T1000 (cell line): ENCODE results near the gene PRRT2.
"Not testable (repeated sequence)": the region's sequence is repeated elsewhere in the genome, so short reads cannot be mapped to it uniquely, and the experiment has no call there.

ENCODE experiments used
- DNase-seq: peaks from one replicate; lab custom pipeline; 2025; ENCODE audit warnings: mixed read lengths; lab: John Stamatoyannopoulos, UW

Gene PRRT2

DNA sequence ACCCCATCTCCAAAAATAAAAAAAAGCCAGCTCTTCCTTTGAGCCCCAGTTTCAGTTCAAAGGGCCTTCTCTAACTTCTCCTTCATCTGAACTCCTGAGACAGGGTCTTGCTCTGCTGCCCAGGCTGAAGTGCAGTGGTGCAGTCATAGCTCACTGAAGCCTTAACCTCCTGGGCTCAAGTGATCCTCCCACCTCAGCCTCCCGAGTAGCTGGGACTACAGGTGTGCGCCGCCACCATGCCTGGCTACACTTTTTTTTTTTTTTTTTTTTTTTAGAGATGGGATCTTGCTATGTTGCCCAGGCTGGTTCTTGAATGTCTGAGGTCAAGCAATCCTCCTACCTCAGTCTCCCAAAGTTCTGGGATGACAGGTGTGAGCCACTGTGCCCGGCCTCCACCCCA is 21.2 kb downstream of the PRRT2 start:
- not testable (repeated sequence) for DNase-seq

DNA sequence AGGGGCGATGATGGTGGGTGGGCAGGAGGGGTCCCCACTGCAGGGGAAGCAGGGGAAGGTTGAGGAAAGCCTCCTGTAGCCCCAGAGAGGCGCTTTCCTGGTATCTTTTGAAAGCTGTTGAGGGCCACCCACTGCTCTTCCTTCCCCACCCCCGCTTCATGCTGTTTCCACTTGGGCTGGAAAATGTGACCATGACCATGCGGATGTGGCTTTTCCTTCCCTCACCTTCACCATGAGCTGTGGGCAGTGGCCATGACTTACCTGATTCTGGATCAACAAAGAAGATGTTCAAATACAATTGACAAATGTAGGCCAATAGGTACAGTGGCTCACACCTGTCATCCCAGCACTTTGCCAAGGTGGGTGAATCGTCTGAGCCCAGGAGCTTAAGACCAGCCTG is 22.1 kb downstream of the PRRT2 start:
- no peak for DNase-seq

DNA sequence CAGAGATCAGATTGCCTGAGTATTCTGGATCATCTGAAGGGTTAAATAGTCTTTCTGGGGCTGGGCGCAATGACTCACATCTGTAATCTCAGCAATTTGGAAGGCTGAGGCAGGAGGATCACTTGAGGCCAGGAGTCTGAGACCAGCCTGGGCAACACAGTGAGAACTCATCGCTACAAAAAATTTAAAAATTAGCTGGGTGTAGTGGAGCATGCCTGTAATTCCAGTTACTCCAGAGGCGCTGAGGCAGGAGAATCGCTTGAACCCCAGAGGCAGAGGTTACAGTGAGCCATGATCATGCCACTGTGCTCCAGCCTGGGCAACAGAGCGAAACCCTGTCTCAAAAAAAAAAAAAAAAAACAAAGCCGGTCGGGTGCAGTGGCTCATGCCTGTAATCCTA is 23.9 kb downstream of the PRRT2 start:
- DNase-seq, result no peak

DNA sequence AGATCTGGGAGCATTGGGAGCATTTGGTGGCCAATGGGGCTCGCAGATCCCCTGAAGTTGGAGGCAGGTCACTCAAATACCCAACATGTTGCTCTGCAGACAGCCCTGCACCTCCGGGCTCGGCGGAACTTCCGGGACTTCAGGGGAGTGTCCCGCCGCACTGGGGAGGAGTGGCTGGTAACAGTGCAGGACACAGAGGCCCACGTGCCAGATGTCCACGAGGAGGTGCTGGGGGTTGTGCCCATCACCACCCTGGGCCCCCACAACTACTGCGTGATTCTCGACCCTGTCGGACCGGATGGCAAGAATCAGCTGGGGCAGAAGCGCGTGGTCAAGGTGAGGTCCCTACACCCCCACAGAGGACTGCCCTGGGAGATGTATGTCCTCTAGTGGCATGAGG is 24.6 kb downstream of the PRRT2 start:
- no peak for DNase-seq

DNA sequence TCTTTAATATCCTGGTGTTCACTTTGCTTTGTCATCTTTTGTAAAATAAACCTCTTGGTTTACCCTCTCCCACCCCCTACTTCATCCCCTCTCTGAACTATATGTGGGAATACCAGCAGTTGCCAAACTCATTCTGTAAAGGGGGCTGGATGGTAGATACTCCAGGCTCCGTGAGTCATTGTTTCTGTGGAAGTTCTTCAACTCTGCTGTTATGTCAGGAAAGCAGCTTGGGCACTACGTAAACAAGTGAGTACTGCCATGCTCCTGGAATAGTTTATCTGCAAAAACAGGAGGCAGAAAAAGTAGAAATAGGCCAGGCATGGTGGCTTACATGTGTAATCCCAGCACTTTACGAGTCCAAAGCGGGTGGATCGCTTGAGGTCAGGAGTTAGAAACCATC is 25.8 kb downstream of the PRRT2 start:
- no peak for DNase-seq

DNA sequence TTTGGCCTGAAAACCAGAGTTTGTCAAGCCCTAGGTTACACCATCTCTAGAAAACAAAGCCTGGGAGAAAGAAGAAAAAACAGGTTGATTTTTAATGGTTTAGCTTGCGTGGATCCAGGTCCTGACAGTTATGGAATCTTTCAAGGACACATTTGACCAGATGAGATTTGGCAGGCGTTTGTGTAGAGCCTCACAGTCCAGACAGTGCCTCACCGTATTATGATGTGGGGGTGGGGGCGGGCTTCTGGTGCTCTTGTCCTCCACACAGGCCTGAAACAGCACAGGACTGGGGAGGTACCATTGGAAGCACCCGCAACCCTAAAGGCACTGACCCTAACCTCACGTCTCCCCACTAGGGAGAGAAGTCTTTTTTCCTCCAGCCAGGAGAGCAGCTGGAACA is 27.8 kb downstream of the PRRT2 start:
- no peak for DNase-seq

DNA sequence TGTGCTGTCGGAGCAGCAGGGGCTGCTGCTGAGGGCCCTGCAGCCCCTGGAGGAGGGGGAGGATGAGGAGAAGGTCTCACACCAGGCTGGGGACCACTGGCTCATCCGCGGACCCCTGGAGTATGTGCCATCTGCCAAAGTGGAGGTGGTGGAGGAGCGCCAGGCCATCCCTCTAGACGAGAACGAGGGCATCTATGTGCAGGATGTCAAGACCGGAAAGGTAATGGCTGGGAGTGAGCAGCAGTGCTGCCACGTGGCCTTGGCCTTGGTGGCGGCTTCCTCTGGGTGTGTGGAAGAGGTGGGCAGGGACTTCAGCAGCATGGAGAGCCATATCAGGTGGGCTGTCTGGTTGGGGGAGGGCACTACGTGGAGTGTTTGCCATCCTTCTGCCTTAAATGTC is 28.2 kb downstream of the PRRT2 start:
- DNase-seq, result no peak

DNA sequence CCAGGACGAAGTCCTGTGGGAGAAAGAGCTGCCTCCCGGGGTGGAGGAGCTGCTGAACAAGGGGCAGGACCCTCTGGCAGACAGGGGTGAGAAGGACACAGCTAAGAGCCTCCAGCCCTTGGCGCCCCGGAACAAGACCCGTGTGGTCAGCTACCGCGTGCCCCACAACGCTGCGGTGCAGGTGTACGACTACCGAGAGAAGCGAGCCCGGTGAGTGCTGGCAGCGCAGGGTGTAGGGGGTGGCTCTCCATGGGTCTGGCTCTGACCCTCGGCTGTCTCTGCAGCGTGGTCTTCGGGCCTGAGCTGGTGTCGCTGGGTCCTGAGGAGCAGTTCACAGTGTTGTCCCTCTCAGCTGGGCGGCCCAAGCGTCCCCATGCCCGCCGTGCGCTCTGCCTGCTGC is 29.6 kb downstream of the PRRT2 start:
- no peak for DNase-seq

DNA sequence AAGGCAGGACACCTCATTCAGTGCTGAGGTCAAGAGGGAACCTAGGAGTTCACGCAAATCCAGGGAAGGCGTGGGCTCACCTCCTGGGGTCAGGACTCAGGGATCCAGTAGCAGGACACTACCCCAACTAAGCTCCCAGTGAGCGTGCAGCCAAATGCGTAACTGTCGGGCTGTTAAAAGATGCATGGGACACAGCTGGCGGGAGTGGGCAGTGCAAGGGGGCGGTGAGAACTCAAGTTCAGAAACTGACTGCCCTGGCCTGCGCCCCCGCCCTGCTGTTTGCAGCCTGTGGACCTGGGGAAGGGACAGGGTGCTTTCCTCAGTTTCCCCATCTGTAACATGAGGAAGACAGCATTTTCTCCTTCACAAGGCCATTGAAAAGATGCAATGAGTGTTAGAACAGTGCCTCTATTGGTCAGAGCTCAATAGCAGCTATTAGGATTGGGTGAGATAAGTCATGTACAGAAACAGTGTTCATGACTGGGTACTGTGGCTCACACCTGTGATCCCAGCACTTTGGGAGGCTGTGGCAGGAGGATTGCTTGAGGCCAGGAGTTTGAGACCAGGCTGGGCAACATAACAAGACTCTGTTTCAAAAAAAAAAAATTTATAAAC is 30.8 kb downstream of the PRRT2 start:
- DNase-seq, result no peak

DNA sequence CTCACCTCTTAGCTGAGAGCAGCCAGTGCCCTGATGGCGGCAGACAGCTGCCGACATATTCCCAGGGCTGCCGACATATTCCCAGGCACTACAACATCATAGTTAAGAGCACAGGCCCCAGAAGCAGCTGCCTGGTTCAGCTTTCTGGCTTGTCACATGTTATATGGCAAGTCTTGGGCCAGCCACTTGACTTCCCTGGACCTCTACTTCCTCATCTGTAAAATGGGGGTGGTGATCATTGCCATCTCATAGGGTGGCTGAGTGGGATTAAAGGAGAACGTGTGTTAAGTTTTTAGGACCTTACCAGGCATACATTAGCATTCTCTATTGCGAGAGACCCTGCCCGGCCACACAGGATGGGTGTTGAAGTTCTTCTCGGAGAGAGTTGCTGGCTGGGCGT is 31.9 kb downstream of the PRRT2 start:
- DNase-seq, result no peak

DNA sequence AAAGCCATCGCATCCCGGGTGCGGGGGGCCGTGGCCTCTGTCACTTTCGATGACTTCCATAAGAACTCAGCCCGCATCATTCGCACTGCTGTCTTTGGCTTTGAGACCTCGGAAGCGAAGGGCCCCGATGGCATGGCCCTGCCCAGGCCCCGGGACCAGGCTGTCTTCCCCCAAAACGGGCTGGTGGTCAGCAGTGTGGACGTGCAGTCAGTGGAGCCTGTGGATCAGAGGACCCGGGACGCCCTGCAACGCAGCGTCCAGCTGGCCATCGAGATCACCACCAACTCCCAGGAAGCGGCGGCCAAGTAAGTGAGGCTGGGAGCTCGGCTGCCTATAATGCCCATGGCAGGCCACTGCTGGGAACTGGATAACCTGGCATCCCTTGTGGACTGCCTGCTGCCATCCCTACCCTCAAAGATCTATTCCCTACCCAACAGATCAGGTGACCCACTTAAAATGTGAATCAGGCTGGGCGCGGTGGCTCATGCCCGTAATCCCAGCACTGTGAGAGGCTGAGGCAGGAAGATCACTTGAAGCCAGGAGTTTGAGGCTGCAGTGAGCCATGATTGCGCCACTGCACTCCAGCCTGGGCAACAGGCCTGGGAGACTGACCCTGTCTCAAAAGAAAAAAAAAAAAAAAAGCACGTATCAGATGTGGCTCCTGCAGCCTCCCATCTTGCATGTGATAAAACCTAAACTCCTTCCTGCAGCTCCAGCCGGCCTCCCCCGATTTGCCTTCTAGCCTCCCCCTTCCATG is 32.8 kb downstream of the PRRT2 start:
- no peak for DNase-seq

DNA sequence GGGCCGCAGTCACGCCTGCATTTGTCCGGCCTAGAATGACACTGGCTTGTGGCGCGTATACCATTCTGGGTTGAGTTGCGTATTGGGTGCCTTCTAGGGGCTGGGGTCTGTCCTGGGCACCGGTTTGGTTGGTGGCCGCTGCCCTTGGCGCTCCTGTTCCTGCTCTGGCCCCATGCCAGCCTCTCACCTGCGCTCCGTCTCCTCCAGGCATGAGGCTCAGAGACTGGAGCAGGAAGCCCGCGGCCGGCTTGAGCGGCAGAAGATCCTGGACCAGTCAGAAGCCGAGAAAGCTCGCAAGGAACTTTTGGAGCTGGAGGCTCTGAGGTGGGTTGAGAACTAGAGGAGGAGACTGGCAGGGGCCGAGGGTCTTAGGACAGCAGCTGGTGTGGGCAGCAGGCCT is 33.7 kb downstream of the PRRT2 start:
- no peak for DNase-seq

DNA sequence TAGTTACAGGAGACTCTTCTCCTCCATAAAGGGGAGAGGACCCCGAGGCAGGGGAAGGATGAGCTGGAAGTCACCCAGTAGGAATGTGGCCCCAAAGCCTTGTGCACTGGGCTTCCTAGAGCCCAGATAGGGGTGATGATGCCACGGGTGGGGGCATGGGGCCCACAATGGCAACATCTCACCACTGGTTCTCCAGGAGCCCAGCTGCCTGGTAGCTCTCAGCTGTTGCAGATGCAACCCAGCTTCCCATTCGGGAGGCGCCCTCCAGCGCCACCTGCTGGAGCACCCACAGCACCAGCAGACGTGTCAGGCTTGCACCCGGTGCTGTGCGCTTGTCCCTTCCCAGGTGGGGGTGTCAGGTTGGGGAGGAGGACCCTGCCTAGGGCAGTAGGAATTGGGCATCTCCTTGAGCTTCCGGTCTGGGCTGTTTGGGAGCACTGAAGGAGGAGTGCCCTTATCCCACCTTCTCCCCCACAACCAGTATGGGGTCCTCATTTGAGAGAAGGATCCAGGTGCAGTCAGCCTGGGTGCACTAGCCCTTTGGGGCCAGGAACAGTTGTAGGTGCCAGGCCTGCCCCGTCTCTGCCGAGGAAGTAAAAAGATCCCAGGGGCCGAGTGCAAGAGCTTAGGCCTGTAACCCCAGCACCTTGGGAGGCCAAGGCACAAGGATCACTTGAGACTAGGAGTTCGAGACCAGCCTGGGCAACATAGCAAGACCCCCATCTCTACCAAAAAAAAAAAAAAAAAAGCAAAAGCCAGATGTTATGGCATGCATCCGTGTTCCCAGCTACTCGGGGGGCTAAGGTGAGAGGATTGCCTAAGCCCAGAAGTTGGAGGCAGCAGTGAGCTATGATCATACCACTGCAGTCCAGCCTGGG is 36.7 kb downstream of the PRRT2 start:
- DNase-seq, result peak; percentile 58

DNA sequence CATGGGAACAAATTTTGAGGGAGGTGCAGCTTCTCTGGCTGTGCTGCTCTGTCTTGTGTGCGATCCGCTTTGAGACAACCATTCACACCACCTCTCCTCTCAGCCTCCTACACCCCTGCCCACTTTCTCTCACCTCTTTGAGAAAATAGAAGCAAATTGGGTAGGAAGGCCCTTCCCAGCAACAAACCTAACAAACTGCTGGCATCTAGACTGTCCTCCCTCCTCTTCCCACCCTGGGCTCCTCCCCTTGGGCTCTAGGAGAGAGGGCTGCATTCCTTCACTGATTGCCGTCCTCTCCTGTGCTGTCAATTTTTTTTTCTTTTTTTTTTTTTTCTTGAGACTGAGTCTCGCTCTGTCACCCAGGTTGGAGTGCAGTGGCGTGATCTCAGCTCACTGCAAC is 37.5 kb downstream of the PRRT2 start:
- no peak for DNase-seq

DNA sequence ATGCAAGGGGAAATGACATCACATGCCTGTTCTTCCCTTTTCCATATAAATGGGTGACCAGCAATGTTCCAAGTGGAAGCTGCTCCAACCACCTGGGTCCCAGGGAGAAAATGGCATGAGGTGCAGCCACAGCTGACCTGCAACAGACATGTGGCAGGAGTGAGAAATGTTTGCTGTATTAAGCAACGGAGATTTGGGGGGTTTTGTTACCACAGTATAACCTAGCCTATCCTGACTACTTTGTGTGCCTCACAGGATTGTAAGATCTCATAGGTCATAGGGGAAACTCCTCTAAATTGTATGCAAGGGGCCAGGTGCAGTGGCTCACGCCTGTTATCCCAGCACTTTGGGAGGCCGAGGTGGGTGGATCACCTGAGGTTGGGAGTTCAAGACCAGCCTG is 39.0 kb downstream of the PRRT2 start:
- DNase-seq, result no peak

DNA sequence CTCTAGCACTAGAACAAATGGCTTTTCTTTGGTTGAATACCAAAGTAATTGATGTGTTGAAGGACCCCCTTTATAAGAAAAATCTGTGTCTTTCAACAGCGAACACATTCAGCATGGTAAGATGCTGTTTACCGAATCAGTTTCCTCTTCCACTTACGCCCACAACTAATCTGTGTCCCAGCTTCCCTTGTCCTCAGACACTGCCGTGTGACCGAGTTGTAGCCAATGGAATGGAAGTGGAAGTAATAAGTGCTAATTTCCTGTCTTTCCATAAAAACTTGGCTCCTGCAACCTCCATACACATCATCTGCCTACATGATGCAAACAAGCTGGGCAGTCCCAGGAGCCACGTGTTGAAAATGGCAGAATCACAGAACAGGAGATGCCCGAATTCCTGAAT is 40.7 kb downstream of the PRRT2 start:
- DNase-seq, result no peak

DNA sequence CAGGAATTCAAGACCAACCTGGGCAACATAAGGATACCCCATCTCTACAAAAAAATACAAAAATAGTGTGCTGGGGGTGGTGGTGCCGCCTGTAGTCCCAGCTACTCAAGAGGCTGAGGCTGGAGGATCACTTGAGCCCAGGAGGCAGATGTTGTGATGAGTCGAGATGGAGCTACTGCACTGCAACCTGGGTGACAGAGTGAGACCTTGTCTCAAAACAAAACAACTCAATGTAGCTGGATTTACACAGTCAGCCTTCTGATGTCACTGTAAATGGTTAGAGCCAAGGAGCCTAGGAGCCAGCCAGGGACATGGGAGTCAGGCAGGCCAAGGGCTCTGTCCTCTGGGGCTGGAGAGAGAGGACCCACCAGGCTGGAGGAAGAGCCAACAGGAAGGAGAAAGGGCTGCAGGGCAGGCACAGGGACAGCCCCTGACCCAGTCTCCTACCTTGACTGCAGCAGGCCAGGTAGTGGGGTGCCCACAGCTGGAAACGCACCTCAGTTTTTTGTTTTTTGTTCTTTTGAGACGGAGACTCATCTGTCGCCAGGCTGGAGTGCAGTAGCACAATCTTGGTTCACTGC is 42.6 kb downstream of the PRRT2 start:
- no peak for DNase-seq

DNA sequence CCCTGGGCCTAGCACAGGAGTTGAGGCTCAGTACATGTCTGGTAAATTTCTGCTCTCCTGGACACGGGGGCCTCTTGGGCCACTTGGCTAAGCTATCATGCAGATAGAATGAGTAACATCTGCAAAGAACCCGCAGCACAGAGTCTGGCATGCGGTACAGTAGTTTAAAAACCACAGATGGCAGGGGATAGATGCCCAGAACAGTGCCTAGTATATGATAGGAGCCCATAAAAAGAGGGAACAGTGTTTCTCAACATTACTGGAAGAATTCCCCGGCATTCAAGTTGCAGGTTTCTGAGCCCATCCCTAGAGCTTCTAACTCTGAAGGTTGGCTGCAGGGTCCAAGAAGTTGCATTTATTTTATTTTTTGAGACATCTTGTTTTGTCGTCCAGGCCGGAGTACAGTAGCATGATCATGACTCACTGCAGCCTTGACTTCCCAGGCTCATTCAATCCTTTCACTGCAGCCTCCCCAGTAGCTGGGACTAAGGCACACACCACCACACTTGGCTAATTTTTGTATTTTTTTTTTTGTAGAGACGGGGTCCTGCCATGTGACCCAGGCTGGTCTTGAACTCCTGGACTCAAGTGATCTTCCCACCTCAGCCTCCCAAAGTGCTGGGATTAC is 45.3 kb downstream of the PRRT2 start:
- peak; percentile 21 for DNase-seq

DNA sequence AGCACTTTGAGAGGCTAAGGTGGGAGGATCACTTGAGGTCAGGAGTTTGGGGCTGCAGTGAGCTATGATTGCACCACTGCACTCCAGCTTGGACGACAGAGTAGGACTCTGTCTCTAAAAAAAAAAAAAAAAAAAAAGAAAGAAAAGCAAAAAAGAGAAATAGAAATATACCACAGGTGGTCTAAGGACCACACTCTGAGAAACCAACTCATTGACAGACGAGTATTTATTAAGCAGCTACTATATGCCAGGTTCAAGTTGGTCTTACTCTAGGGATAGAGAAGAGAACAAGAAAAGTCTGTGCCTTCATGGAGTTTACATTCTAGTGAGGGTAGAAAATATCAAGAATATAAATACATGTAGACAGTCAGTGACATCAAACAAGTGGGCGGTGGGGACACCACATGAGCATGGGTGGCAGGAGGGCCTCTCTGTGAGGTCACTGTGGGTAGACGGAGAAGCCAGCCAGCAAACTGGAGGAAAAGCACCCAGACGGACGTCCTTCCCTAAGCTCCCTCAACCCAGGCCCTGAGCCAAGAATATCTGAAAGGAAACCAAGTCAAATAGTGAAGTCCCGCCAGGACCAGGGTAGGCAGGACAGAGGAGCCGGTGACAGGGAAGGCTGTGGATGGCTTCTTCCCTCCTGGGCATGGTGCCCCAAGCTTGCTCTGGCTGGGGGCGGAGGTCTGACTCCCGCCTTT is 46.3 kb downstream of the PRRT2 start:
- DNase-seq, result no peak

DNA sequence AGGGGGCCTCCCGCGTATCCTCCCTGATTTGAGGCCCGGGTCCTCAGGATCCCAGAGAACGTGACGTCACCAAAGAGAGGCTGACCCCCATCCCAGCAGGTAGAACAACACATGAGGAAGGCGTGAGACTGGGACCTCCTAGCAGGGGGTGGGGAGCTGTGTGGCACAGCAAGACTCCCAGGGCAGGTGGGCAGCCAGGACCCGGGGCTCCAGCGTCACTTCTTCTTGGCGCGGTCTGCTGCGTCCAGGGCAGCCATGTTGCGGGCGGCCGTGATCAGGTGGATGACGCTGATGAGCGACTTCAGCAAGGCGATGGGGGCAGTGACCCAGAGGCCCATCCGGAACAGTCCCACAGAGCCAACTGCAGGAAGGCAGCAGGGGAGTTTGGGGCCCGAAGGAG is 47.0 kb downstream of the PRRT2 start:
- no peak for DNase-seq

DNA sequence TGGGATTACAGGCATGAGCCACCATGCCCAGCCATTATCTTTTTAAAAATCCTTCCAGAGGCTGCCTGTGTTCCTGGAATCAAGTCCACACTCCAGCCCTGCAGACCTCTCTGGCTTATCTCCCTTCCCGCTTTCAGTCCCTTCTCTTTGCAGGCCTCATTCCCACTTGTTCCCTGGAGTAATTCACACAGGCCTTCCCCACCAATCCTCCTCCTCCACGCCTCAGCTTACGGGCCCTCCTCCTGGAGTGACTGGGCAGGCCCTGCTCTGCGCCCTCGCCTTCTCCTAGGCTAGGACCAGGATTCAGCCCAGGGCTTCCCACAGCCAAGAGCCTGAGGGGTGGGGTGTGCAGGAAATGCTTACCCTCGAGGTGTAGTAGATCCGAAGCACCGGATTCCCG is 48.2 kb downstream of the PRRT2 start:
- no peak for DNase-seq
